NCI-H2196 (cell line): ENCODE data around the gene AQP1.

Experiments
- DNase-seq: peaks from one replicate; lab custom pipeline; 2025; ENCODE audit not compliant: unreplicated experiment; lab: John Stamatoyannopoulos, UW

The AQP1 gene

DNA sequence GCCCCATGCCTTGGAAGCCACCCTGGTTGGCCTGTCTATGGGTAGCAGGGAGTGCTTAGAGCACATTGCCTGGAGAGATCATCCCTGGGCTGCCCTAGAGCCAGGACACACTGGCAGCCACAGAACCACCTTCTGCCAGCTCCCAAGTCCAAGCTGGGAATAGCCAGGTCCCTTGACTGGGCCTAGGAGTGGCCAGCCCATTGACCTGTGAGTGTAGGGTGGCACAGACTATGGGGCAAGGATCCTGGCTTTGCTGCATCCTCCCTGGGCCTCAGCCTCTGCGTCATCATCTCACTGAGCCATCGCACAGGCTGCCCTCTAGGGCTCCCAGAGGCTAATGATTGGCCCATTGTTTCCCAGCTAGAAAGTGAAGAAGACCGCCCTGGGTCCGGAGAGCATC lies 7.0 kb downstream of the AQP1 start:
- no peak for DNase-seq

DNA sequence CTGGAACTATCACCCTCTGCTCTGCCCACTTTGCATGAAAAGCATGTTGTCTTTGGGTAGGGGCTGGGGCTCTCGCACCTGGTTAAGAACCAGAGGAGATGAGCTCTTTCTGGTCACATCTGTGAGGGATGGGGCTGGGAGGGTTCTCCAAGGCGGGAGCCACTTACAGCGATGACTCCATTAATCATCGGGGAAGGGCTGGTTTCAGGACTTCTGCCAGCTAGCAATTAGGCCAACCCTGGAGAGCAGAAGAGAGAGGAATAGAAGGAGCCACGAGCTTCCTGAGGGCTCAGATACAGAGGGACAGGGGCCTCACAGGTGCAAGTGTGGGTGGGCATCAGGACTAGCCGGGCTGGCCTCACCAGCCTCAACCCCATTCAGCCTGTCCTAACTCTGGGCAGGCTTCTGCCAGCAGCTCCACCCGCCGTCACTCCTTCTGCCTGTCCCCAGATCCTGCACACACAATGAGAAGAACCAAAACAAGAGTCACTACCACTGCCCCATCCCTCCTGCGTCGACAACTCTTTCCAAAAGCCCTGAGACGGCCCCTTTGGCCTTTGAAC lies 8.4 kb downstream of the AQP1 start:
- DNase-seq = no peak

DNA sequence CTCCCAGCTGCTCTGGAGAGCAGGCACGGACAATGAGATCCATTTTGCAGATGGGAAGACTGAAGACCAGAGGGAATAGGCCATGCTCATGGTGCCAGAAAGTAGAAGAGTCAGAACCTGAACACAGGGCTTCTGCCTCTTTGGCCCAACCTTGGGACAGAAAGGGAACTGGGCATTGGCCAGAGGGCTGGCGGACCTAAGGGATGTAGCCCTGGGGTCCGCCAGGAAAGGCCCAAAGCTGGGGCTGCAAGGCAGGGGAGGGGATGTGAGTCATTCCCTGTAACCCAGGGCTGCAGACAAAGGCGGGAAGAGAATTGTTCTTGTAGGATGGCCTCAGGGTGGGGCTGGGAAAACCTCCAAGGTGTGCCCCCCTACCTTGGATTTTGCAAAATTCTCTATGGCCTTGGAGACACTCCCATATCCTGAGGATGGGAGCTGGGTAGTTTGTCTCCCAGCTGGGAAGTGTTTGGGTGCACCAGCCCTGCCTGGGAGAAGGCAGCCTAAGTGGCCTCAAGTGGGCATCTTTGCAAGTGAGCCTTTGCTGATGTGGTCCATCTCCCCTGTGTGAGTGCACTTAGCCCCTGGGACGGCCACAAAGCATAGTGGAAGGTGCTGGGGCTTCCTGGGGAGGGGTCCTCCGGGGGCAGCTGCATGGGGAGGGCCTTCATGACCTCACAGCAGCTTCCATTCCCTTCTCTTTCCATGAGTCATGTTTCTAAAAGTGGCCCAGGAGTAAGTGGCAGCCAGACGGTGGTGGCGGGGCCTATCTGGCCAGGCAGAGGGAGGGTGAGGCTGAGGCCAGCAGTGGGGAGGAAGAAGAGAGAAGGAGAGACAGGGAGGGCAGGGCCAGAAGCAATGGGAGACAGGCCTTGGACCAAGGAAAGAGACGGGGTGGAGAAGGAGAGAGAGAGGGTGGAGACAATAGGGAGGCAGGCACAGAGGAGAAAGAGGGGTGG lies 9.2 kb downstream of the AQP1 start:
- DNase-seq = no peak

DNA sequence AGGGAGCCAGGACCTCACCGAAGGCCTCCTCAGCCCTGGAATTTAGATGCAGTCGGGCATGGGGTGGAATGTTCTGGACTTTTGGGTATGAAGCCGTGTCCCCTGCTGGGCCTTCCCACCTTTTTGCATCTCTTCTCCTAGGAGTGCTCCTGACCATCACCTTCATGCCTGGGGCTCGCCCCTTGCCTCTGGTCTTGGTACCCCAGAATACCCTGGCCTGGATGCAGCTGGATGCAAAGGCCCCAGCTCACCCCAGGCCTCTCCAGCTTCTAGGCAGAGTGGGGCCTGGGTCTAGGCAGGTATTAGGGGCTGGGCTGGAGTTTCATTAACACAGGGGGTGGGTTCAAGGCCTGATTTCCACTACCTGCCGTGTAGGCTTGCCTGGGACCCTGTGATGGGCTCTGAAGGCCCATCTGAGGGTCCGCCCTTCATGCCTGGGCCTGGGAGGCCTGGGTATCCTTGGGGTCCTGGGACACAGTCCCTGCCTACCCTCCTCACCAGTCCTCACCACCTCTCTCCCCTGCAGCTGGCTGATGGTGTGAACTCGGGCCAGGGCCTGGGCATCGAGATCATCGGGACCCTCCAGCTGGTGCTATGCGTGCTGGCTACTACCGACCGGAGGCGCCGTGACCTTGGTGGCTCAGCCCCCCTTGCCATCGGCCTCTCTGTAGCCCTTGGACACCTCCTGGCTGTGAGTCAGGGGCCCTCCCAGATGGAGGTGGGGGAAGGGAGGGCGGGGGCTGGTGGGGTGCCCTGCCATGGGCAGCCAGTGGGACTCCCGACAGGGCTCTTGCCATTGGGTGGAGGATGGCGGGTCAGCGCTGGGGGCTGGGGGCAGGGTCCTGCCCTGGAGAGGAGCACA lies 10.1 kb downstream of the AQP1 start:
- no peak for DNase-seq

DNA sequence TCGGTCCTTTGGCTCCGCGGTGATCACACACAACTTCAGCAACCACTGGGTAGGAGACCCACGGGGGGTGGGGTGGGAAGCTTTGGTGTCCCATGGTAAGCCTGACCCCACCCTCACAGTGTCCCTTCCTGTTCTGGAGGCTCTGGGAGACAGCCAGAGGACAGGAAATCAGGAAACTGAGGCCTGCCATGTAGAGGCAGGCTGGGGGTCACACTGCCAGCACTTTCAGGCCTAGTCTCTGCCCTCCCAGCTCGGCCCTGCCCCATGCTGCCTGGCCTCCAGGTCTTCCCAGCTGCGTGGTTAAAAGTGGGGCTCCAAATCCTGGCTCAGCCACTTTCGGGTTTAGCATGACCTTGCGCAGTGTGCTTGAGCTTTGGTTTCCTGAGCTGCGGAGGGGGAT lies 10.9 kb downstream of the AQP1 start:
- DNase-seq = no peak

DNA sequence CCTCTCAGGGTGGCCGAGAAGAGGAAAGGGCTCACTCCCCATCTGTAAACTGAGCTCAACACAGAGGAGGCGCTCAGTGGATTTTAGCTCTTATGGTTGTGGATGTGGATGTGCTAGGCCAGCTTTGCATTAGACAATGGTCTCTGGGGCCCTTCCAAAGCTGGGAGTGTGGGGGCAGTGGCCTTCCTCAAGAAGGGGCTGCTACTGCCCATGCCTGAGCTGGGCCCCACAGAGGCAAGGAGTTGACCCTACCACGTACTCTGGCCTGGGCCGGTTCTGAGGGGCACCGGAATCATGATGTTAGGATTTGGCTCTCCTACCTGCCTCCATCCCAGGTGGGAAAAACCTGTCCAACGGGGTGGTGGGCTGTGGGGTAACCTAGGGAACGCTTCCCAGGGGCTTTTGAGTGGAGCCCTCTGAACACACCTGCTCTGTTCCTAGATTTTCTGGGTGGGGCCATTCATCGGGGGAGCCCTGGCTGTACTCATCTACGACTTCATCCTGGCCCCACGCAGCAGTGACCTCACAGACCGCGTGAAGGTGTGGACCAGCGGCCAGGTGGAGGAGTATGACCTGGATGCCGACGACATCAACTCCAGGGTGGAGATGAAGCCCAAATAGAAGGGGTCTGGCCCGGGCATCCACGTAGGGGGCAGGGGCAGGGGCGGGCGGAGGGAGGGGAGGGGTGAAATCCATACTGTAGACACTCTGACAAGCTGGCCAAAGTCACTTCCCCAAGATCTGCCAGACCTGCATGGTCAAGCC lies 11.5 kb downstream of the AQP1 start:
- no peak for DNase-seq

DNA sequence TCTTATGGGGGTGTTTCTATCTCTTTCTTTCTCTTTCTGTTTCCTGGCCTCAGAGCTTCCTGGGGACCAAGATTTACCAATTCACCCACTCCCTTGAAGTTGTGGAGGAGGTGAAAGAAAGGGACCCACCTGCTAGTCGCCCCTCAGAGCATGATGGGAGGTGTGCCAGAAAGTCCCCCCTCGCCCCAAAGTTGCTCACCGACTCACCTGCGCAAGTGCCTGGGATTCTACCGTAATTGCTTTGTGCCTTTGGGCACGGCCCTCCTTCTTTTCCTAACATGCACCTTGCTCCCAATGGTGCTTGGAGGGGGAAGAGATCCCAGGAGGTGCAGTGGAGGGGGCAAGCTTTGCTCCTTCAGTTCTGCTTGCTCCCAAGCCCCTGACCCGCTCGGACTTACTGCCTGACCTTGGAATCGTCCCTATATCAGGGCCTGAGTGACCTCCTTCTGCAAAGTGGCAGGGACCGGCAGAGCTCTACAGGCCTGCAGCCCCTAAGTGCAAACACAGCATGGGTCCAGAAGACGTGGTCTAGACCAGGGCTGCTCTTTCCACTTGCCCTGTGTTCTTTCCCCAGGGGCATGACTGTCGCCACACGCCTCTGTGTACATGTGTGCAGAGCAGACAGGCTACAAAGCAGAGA lies 12.2 kb downstream of the AQP1 start:
- DNase-seq = no peak

DNA sequence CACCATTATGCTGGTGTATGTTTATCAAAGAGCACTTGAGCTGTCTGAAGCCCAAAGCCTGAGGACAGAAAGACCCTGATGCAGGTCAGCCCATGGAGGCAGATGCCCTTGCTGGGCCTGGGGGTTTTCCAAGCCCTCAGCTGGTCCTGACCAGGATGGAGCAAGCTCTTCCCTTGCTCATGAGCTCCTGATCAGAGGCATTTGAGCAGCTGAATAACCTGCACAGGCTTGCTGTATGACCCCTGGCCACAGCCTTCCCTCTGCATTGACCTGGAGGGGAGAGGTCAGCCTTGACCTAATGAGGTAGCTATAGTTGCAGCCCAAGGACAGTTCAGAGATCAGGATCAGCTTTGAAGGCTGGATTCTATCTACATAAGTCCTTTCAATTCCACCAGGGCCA lies 13.0 kb downstream of the AQP1 start:
- DNase-seq = no peak

DNA sequence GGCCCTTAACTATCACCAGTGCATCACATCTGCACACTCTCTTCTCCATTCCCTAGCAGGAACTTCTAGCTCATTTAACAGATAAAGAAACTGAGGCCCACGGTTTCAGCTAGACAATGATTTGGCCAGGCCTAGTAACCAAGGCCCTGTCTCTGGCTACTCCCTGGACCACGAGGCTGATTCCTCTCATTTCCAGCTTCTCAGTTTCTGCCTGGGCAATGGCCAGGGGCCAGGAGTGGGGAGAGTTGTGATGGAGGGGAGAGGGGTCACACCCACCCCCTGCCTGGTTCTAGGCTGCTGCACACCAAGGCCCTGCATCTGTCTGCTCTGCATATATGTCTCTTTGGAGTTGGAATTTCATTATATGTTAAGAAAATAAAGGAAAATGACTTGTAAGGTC lies 13.5 kb downstream of the AQP1 start:
- no peak for DNase-seq

DNA sequence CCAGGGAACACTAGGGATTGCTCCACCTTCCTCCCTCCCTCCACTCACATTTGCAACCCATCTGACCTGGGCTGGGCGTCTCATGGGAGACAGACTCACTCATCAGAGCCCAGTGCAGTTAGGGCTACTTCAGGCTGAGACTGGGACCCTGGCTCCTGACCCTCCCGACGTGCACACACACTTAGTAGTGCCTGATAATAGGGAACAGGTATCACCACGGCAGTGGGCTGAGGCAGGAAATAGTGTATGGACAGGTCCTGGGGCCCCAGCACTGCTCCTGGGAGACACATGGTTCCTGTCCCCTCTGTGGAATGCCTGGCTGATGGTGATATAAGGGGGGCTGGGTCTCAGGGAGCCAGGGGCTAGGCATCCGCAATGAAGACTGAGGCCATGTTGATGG lies 14.3 kb downstream of the AQP1 start:
- no peak for DNase-seq

DNA sequence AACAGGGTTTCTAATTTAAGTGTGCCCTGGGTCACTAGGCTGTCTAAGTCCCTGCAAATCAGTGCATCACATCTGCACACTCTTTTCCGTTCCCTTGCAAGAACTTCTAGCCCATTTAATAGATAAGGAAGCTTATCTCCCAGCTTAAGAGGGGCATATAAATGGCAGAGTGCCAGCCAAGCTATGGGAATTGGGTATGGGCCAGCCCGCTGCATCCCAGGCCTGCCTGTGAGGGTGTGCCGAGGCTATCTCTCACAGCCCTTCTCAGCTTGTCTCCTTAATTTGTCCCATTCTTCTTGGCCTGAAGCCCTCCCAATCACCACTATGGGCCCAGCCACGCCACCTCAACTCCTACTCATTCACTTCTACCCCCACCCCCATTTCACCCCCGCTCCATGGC lies 14.7 kb downstream of the AQP1 start:
- no peak for DNase-seq

DNA sequence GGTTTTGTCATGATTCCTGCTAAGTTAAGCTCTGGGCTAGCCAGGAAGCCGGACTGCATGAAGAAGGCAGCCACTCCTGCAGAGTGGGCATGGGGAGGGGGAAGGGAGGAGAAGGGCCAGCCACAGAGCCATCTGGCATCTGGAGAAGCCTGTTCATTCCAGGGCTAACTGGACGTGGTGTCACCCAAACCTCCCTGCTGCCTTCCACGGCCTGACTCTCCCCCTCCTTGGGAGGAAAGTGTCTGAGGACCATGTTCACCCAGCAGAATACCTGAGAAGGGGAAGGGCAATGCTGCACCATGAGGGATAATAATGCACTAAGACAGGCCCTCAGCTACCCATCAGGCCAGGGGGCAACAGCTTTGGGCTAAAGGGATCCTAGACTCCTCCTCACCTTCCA lies 15.4 kb downstream of the AQP1 start:
- DNase-seq = no peak

DNA sequence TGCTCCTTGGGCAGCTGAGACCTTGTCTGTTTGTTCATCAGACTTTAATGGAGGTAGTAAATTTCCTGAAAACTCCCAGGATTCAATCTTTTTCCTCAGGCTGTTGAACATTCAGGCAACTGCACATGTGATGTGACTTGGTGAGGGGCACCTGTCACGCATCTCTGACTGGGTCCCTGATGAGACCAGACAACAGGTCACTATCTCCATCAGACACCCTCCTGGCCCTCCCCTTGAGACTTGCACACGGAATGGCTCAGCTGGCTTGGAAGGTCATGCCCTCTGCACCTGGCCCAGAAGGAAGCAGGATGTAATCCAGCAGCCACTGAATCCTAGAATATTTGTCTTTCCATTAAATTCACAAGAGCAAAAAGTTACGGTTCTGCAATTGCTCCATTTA lies 15.9 kb downstream of the AQP1 start:
- no peak for DNase-seq

DNA sequence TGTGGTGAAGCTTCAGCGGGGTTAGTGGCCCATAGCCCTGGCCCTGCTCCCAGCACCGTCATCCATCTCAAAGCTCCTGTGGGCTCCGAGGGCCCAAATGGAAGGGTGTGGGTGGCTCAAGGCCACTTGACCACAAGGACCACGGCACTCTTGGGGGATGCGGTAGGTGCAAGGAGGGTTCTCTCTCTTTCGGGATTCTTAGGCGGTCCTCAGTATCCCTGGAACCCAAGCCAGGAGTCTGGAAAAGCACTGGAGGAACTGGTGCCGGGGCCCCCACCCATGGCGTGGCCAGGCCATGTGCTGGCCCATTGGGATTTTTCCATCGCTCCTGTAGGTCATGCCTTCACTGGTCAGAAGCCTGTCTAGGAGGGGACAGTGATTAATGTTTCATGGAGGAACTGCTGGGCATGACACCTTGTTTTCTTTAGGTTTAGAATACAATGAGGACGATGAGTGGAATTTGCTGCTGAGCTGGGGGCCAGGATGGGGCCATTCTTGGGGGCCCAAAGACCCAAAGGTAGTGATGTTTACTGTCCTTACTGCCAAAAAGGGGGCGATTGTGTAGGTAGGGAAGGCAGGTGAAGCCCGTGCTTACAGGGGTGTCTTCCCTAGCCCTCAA lies 16.7 kb downstream of the AQP1 start:
- no peak for DNase-seq

DNA sequence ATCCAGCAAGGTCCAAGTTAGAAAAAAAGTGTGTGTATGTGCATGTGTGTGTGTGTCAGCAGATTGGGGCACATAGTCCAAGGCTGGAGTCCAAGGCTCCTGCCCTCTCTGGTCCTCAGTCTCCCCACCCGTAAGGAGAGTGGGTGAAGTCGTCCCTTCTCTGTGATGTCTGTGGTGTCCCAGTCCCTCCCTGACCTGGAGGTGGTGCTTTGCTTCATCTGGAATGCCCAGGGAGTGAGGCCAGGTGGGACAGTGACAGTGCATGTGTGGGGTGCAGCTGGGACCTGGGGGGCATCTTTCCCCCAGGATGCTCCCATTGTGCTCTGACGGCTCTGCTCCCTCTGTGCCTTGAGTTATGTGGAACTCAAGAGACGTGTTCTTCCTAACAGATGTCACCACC lies 18.0 kb downstream of the AQP1 start:
- no peak for DNase-seq

DNA sequence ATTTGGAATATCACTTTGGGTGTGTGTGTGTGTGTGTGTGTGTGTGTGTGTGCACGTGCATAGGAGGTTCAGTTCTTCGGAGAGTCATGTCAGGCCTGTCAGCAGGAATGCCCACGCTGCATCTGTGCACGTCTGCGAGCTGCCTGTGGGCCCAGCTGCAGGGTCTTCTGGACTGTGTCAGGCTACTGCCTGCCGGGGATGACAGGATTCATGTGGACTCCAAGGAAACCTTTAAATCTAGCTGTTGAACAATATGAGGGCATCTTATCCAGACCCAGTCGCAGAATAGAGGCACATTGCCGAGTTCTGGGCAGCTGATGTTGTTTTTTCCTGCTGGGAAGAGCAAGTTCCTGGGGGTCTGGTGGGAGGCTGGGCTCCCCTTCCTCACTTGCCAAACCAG lies 19.0 kb downstream of the AQP1 start:
- DNase-seq = no peak

DNA sequence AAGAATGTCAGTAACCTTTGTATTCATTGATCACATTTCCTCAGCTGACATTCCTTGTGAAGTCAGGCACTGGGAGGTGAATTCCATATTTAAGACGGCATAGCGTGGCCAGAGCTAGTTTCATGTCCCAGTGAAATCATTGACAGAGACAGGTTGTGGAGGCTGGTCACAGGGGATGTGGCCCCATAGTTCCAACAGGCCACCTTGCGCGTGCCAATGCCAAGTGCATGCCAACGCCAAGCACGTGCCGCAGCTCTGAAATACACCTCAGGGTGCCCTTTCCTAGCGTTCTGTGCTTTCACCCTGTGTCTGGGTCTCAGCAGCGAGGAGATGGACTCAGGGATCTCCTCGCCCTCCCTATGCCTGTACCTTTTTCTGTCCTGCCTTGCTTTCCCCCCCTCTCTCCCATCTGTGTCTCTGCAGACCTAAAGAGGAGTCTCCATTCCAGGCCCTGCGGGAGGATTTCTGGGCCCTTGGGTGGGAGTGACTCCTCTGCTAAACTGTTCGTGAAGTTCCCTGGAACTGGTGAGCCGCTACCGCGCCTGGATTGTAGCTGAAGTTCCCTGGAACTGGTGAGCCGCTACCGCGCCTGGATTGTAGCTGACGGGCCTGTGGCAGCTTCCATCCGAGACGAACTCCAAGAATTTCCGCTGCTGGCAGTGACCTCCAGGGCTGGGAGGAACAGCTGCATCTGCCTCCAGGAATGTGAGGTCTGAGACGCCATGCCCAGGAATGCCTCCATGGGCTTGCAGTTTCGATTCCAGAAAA lies 19.7 kb downstream of the AQP1 start:
- no peak for DNase-seq

DNA sequence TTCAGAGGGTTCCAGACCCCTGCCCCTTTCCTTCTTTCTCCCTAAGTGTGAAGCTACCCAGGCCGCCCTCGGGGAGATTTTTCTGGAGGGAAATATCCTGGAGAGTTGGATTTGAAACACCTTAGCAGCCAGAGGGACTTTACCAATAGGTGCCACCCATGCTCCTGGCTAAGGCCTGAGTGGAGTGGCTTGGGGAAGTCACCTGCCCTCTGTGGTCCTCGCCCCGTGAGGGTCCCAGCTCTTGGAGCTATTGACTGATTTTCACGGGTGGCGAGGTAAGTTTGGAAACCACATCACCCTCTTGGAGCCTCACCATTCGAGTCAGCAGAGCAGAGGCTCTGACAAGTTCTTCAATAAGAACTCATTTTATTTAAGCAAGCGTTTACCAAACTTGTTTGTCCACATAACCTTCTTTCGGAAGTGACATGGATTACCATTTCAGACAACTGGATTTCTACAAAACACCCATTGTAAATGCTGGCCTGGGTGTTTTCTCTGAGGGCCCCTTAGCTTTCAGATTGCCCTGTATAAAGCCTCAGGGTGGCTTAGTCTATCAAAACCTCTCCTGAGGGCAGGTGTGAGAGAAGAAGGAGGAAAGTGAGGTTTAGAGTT lies 20.4 kb downstream of the AQP1 start:
- DNase-seq = no peak

DNA sequence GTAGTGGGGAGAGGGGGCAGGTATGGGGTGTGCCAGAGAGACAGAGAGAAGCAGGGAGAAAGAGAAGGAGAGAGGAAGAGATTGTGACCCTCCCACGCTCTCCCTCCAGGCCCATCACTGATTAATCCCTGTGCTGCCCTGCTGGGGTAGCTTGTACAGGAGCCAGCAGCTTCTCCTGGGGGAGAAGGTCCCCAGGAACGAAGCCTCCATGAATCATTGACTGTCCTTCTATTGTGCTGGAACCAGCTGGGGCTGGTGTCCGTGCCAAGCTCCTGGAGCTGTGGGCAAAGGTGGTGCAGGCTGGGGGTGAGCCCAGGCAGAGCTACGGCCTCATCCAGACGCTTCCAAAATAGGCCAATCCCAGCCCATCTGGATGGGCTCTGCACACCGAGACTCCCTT lies 20.9 kb downstream of the AQP1 start:
- DNase-seq = no peak
